Tibial artery (tissue), 4 donors: ENCODE data around the gene ZNF136.

Experiments used
- DNase-seq, 2 donors: peaks; one replicate each; pipeline ENCODE4 v3.0.0-alpha.2; 2019
- H3K27ac ChIP-seq, 2 donors: fragments of 200-600 bp; sonication (generic) in 1 of 2; 1 replicate in 1 of 2; 2 replicates in 1 of 2; pipeline ENCODE4 v1.5.1; 2018 to 2019; ENCODE audit warnings: mild to moderate bottlenecking in 1 of 2
- H3K27me3 ChIP-seq, 2 donors: fragments of 200-600 bp; sonication (generic) in 1 of 2; one replicate each; pipeline versions ENCODE4 v1.5.1 to v1.6.0; 2016 to 2019
- H3K36me3 ChIP-seq, 3 donors: fragments of 200-600 bp; sonication (generic) in 2 of 3; one replicate each; pipeline ENCODE4 v1.5.1; 2016 to 2019; ENCODE audit warnings: mild to moderate bottlenecking in 2 of 3
- H3K4me1 ChIP-seq, 4 donors: fragments of 200-600 bp; sonication (generic) in 2 of 4; 1 replicate in 3 of 4; 2 replicates in 1 of 4; pipeline ENCODE4 v1.5.1; 2016 to 2019
- H3K4me3 ChIP-seq, 2 donors: fragments of 200-600 bp; sonication (generic) in 1 of 2; 1 replicate in 1 of 2; 2 replicates in 1 of 2; pipeline ENCODE4 v1.5.1; 2018 to 2019; ENCODE audit warnings: mild to moderate bottlenecking in 2 of 2
- H3K9me3 ChIP-seq, 3 donors: fragments of 200-600 bp; sonication (generic) in 1 of 3; one replicate each; pipeline ENCODE4 v1.5.1; 2016 to 2019
- intact Hi-C: fragments of 100-400 bp; cut with DNase I; formaldehyde crosslinking; loops from one replicate; pipeline ENCODE4 v1.15.0; 2023; ENCODE audit warnings: low total_unique reads
- TF ChIP-seq, protein P1 (sequence below), 2 experiments: fragments of 200-600 bp in 1 of 2; fragments of 450-650 bp in 1 of 2; IDR thresholded peaks; one replicate each; pipeline ENCODE4 v1.5.1; 2017 to 2019; ENCODE audit warnings: antibody characterized with exemption in 2 of 2, mild to moderate bottlenecking in 1 of 2, moderate library complexity in 1 of 2

ZNF136 gene

DNA sequence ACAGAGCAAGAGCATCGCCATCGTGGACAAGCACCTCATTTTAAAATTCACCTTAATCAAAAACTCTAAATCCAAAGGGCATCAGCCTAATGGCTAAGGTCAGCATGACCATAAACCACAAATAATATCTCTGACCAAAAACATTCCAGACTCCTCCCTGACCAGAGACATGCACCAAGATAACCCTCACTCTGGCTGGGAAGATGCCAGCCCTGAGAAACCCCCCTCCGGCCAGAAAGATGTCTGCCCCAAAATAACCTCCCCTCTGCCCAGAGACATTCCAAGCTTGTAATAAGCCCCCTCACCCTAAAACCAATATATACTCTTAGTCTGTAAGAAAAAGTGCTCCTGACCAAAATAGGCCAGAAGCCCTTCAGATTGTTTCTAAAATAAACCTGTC is 70.1 kb downstream of the ZNF136 start:
- Histone ChIP-seq H3K27ac (no peak overlapping the region), H3K4me1 (no peaks in the 10 kb centered on the region), H3K27me3 (no peaks in the 10 kb centered on the region), H3K4me3 (no peak overlapping the region), H3K36me3 (peaks cover 16 to 51% (median 51%) of the 10 kb centered on the region in 3 donors), H3K9me3 (peaks cover 0 to 18% (median 0%) of the 10 kb centered on the region in 3 donors)
- no peak for DNase-seq
- intact Hi-C loops: no loop called here
- TF ChIP-seq, protein P1, sequence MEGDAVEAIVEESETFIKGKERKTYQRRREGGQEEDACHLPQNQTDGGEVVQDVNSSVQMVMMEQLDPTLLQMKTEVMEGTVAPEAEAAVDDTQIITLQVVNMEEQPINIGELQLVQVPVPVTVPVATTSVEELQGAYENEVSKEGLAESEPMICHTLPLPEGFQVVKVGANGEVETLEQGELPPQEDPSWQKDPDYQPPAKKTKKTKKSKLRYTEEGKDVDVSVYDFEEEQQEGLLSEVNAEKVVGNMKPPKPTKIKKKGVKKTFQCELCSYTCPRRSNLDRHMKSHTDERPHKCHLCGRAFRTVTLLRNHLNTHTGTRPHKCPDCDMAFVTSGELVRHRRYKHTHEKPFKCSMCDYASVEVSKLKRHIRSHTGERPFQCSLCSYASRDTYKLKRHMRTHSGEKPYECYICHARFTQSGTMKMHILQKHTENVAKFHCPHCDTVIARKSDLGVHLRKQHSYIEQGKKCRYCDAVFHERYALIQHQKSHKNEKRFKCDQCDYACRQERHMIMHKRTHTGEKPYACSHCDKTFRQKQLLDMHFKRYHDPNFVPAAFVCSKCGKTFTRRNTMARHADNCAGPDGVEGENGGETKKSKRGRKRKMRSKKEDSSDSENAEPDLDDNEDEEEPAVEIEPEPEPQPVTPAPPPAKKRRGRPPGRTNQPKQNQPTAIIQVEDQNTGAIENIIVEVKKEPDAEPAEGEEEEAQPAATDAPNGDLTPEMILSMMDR (IDR thresholded peaks at IDR 0.05): no peak

DNA sequence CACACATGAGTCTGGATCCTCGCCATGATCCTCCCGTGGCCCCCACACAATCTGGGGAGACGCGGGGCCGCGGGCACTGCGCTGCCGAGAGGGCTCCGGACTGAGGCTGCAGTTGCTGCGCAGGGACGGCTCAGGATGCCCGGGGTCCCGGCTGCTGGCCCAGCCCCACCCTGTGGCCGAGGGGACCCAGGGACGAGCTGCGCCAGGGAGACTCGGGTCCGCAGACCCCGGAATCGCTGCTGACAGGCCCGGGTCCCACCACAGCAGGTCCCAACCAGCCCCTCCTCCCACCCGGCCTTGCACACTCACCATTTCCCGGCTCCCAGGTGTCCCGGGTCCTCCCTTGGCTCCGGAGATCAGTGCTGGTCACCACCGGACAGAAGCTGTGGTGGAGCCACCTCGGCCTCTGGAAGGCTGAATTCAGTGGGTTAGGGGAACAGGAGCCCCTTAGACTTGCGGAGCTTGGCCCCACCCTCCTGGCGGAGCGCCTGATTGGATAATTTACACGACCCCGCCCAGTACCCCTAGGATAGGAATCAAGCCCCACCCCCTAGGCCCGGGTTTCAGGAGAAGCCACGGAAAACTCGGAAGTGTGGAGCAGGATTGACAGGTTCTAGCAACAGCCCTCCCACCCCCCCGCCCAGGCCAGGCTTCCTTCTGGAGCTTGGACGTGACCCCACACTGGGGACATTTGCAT is 74.4 kb downstream of the ZNF136 start:
- DNase-seq: no peak
- intact Hi-C loops: no loop called here
- Histone ChIP-seq H3K4me1 (no peaks in the 10 kb centered on the region), H3K27me3 (no peaks in the 10 kb centered on the region), H3K4me3 (no peak overlapping the region), H3K9me3 (peaks cover 0 to 13% (median 0%) of the 10 kb centered on the region in 3 donors), H3K27ac (no peak overlapping the region), H3K36me3 (peaks cover 12 to 52% (median 47%) of the 10 kb centered on the region in 3 donors)
- TF ChIP-seq, protein P1 (IDR thresholded peaks at IDR 0.05): no peak
